ENCODE data around the gene ST3GAL4.

ST3GAL4 gene

DNA sequence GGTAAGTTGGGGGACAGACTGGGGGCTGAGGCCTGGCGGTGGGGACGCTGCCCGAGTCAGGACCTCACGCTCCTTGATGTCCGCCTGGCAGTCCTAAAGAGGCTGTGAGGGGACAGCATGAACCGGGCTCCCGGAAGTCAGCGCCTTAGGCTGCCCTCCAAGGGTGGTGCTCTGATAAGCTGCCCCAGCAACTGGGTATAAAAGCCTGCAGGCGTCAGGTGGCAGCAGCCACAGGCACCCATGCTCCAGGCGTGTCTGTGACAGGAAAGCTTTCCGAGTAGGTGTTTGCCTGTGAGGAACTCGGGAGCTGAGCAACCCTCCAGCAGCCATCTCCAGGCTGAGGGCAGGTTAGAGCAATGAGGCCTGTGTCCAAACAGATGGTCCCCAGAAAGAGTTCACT lies 53.0 kb downstream of the ST3GAL4 start:
- DNase-seq (ENCODE audit: low read depth) = no peak

DNA sequence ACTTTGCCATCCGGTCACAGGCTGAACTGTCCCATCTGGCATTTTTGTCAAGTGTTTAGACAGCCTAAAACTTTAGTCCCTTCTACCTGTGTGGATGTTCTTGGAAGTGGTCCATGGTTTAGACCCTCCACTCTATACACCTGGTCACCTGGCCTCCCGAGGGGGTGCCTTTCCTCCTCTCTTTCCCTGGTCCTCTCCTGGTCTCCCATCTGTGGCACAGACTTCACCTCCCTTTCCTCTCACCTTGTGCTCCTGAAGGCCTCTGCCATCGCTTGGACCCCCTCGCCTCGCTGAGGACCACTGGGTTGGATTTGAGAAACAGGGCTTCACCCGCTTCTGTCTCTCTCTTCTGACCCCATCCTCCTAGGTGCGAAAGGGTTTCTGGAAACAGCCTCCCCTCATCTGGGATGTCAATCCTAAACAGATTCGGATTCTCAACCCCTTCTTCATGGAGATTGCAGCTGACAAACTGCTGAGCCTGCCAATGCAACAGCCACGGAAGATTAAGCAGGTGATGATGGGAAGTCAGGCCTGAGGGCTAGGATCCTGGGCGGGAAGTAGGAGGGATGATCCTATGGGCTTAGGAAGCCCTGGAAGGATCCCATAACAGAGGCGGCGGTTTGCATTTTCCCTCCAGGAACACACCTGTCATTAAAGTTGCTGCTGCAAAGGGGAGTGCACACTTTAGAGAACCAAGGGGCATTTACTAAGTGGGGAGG lies 53.6 kb downstream of the ST3GAL4 start:
- no peak for DNase-seq (ENCODE audit: low read depth)

DNA sequence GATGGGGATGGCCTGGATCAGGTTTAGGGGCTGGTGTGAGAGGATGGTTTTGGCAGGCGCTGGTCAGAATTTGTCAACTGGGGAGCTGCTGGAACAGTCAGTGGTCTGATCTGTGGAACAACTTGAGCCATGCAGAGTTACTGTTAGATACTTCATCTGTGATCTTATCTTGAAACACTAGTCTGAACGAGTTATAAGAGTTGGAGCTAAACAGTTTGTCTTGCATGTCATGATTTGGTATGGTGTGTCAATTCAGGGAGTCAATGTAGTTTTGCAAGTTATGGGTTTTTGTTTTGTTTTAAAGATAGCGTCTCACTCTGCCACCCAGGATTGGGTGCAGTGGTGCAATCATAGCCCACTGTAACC lies 54.1 kb downstream of the ST3GAL4 start:
- DNase-seq (ENCODE audit: low read depth) = no peak

DNA sequence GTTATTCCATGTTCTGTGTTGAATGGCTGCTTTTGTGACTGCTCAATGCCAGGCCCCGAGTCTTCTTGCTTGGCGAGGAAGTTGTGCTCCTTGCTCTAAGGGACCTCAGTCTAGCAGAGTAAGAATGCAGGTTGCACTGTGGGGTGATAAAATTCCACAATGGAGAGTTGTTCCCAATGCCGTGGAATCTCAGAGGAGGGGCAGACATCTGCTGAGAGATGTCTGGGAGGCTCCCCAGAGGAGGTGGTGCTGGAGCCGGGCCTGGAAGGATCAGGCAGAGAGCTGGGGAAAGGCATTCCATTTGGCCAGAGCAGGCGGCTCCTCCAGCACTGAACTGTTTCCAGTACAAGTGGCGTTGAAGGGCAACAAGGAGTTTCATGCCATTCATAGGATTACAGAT lies 55.2 kb downstream of the ST3GAL4 start:
- peak; percentile 48 for DNase-seq (ENCODE audit: low read depth)

DNA sequence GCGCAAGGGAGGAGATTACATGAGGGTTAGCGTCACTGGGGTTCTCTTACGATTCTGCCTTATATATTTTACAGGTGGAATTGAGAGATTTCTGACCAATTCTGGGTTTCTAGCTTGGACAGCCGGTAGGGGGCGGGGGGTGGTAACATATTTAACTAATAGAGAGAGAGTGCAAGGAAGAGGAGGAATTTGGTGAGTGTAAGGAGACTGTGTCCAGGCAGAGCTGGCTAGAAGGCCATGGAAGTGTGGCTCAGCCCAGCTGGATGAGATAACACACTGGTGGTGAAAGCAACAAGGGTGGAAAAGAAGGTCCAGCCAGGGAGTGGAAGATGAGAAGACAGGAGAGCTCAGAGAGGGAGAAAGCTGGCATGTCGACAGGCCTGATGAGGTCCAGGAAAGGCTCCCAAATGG lies 56.5 kb downstream of the ST3GAL4 start:
- no peak for DNase-seq (ENCODE audit: low read depth)

DNA sequence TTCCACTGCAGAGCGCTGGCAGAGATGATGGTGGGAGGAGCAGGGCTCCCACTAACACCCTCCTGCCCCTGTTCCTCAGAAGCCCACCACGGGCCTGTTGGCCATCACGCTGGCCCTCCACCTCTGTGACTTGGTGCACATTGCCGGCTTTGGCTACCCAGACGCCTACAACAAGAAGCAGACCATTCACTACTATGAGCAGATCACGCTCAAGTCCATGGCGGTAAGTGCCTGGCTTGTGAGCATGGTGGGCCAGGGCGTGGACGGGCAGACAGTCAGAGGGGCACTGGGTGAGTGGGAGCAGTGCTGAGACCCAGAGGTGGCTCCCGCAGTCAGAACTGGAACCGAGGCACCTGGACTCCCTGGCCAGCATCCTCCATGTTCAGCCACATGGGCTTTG lies 57.9 kb downstream of the ST3GAL4 start:
- DNase-seq (ENCODE audit: low read depth) = no peak

DNA sequence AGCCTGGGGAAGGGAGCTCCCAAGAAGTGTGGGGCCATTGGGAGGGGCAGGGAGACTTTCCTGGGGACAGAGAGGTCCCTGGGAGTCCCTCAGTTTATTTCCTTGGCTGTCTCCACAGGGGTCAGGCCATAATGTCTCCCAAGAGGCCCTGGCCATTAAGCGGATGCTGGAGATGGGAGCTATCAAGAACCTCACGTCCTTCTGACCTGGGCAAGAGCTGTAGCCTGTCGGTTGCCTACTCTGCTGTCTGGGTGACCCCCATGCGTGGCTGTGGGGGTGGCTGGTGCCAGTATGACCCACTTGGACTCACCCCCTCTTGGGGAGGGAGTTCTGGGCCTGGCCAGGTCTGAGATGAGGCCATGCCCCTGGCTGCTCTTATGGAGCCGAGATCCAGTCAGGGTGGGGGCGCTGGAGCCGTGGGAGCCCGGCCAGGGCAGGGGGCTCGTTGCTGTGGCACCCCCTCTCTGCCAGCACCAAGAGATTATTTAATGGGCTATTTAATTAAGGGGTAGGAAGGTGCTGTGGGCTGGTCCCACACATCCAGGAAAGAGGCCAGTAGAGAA lies 58.4 kb downstream of the ST3GAL4 start:
- no peak for DNase-seq (ENCODE audit: low read depth)

DNA sequence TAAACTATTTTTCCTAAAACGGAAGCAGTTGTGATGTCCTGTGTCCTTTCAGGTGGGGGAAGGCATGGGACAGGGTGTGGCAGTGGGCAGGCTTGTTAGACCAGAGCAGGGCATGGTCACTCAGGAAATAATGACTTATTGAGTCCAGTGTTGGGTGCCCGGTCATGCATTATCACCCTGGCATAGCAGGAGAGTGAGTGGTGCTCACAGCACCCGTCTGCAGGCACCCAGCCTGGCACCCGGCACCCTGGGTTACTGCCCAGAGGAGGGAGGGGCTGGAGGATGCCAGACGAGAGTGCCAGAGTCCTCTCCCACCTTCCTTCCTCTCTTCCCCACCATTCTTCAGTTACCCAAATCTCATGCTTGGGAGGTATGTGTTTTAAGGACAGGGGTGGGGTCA lies 59.1 kb downstream of the ST3GAL4 start:
- no peak for DNase-seq (ENCODE audit: low read depth)

DNA sequence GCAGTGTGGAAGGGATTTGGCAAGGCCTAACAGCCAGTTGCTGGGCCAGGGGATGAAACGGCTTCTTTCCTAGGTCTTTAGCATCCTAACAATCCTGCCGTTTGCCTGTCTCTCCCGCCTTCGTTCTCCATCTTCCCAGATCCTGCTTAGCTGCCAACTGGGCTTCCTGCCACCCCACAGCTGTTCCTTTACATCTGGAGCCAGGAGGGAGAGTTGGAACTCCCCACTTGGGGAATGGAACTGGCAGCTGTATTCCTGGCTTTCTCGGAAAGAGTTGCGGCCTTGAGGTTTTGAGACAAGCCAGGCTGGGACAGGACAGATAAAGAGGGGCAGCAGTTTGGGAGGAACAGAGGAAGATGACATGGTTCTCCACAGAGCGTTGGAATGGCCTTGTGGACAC lies 59.6 kb downstream of the ST3GAL4 start:
- DNase-seq (ENCODE audit: low read depth) = peak; percentile 86

DNA sequence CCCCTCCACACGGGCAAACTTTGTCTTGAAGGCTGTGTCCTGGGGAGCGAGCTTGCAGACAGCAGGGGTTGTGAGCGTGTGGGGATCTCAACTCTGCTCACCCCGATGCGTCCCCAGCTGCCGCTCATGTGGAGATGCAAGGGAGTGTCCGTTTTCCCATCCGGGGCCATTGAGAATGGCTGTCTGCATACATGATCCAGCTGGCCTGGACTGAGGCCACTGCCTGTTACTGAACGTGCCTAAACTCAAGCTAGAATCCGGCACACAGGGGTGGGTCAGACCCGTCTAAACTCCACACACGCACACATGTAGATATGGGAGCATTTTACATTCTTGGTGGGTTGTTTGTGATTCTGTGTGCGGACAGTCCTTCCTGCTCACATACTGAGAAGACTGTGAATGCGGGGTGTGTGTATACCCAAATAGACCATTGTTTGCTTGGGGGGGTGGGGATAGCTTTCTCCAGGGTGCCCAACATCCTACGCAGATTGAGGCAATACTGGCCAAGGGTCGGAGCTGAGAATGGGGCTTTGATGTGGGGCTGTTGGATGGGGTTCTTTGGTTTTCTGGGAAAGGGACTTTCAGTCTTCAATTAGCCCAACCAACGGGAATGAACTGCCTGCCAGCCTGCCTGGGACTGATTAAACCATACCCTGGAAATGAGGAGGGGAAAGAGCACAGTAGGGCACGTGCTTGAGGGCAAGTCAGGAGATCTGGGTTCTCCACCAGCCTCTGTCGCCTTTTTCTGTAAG lies 60.4 kb downstream of the ST3GAL4 start:
- peak; percentile 24 for DNase-seq (ENCODE audit: low read depth)

DNA sequence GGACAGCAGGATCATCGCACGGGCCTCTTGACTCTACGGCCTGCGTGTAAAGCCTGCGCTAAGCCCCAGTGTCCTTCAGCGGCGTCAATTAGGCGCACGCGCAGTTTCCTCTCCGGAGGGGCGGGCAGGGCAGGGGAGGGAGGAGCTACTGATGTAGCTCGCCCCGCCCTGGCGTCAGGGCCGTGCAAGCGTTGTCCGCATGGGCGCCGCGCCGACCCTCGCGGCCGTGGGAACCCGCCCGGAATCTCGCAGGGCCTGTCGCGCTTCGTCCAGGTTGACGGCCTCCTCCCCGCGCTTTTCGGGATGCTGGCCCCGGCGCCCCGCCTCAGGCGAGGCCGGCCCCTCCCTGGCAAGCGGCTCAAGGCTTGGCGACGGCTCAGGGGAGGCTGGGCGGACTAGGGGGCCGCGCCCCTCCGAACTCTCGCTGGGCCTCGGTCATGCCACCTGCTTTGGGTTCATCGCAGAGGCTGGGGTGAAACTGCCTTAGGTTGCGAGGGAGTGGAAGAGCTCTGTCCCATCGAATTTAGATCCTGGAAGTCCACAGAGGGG lies 61.1 kb downstream of the ST3GAL4 start:
- DNase-seq (ENCODE audit: low read depth) = peak; percentile 79

DNA sequence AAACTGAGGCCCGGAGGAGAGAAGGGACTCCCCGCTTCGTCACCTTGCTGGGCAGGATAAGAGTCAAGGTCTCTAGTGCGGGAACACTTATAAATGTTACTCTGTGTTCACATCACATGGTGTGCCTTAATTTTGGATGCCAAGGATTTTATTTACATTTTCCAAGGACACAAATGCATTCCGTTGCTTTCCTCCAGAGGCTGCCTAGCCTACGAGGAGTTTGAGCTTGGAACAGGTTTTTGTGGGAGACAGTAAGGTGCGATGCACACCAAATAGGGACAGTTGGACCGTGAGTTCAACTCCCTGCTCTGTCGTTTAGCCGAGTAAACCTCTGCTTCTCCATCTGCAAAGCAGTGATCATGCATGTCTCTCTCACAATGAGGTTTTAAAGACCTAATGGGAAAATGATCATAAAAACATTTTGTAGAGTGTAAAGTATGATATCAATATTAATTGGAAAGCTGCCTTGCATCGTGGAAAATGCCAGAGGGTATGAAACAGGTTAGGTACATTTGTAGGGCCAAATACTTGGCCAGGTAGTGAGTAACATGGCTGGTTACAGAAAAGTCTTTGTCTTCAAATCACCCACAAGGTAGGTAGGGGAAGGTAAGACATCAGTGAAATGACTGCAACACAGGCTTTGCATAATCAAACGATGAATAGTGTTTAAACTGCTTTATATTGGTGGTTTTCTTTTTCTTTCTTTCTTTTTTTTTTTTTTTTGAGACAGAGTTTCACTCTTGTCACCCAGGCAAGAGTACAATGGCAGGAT lies 61.8 kb downstream of the ST3GAL4 start:
- no peak for DNase-seq (ENCODE audit: low read depth)

DNA sequence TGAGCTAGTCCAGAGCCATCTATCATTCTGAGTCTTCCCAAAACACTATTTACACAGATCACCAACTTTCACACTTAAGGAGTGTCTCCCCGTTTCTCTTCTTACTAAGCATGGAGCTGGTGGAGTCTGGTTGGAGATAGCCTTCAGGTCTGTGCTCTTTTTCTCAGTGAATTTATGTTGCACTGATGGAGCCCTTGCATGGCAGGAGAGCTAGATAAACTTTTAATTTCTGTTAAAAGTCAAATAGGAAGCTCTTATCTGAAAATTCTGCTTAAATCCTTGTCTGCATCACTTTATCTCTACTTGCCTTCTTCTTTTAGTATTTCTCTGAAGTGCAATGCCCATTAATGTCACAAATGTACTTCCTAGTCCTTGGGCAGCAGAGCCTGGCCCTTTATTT lies 63.4 kb downstream of the ST3GAL4 start:
- DNase-seq (ENCODE audit: low read depth) = no peak

DNA sequence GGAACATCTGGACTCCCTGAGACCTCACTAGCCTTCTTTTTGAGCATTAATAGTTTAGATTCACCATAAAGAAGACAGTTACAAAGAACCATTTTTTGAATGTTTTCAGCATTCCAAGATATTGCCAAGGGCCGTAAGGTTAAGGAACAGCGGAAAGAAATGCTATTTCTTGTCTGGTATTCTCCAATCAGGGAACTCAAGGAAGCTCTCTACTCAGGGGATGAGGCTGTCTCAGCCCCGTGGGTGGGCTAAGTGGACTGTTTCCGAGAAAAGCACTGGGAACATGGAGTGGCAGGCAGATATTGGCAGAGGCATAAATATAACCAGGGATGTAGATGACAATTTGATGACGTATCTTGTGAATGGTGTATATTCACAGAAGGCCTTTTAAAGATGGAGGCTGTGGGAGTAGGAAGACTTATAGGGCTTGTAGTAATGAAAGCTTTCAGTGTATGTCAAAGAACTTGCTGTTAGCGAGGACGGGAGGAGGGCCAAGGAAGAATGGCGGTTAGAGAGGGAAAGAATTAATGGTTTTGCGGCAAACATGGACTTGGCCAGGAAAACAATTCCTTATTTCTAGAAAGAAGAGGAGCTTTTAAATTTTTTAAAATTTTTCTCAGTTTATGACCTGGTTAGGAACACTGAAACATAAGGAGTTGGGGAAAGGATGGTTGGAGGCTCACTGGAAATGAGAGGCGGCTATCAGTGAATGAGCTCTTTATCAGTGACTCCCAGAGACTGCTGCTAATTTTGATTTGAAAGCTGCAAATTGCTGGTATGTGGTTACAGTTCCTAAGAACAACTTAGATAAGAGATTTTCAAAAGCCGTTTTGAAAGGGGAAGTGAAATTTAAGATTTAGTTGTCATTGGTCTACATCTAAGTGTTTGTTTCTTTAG lies 64.6 kb downstream of the ST3GAL4 start:
- DNase-seq (ENCODE audit: low read depth) = no peak

DNA sequence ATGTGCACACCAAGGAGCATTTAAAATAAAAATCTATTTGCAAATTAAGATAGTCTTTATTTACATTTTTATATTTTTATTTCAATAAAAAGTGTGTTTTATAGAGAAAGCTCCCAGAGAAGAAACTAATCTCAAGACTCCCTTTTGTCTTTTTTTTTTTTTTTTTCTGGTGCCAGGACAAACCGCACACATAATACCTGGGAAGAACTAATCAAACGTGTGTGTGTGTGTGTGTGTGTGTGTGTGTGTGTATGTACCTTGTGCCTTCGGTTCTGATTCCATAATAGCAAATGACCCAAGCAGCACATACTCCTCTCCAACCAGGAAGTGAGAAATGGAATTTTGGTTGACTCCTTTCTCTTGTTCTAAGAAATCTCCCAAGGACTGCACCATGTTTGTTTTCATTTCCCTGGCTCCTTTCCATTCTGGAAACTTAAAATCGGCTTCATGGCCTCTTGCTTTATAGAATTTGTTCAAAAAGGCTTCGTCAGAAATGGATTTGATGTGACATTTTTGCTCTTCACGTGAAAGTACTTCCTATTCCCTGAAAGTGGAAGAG lies 65.3 kb downstream of the ST3GAL4 start:
- DNase-seq (ENCODE audit: low read depth) = no peak

DNA sequence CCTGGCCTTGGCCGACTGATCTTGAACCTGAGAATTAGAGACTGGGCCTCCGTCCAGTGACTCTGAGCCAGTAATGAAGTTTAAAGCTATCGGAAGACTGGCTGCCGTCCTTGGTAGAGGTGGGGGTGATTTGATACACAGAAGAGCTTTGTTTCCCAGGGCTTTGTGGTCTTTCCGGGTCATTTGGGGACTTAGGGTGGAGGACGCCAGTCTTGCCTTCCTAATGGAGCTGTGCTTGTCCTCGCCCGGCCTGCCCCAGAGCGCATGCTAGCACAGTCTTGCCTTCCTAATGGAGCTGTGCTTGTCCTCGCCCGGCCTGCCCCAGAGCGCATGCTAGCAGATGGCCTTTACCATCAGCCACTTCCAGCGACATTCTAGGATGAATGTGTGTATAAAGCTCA lies 65.8 kb downstream of the ST3GAL4 start:
- DNase-seq (ENCODE audit: low read depth) = no peak

DNA sequence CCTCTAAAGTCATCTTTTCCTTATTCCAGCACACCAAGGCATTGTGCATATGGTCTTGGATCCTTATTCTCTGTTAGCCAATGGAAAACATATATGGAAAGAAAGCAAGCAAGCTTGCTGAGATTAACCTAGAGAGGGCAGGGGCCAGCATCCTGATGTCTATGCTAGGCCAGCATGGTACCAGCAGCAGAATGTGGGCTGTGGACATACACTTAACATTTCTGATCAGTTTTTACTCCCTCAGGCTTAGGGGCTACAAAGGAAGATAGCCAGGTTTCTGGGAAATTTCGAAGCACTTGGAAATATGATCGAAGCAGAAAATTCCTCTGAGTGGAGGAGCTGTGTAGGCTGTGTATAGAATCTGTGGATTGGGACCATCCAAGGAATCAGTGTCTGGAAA lies 67.0 kb downstream of the ST3GAL4 start:
- no peak for DNase-seq (ENCODE audit: low read depth)

DNA sequence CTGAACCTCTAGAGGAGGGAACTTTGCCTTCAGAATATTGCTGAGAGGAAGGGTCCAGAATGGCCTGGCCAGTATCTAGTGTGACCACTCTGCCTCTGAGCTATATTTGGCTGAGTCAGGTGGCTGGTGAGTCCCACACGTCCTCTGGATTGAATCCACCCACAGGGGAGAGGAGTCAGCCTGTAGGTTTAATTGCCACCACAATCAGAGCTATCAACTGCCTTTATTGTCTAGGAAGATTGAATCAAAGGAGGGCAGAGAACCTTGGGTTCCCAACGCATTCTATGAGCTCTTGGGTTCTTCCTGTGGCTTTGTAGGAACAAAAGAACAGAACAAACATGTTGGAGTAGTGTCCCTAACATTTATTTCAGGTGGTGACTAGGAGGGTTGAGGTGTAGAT lies 67.7 kb downstream of the ST3GAL4 start:
- DNase-seq (ENCODE audit: low read depth) = no peak

DNA sequence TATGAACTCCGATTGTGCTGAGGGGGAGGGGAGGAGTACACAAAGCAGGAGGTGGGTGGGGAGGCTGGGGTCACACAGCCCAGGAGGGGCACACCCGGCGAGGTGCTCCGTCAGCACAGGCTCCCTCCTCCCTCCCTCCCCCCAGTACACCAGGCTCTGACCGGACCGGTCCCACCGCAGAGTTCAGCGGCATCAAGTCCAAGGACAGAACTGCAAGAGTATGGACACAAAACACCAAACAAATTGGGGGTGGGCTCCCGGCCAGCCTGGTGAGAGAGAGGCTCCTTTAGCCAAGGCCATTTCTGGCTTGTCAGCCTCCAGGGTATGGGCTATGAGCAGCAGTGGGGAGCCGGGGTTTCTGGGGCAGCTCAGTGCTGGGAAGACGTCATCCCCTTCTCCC lies 68.3 kb downstream of the ST3GAL4 start:
- DNase-seq (ENCODE audit: low read depth) = no peak

DNA sequence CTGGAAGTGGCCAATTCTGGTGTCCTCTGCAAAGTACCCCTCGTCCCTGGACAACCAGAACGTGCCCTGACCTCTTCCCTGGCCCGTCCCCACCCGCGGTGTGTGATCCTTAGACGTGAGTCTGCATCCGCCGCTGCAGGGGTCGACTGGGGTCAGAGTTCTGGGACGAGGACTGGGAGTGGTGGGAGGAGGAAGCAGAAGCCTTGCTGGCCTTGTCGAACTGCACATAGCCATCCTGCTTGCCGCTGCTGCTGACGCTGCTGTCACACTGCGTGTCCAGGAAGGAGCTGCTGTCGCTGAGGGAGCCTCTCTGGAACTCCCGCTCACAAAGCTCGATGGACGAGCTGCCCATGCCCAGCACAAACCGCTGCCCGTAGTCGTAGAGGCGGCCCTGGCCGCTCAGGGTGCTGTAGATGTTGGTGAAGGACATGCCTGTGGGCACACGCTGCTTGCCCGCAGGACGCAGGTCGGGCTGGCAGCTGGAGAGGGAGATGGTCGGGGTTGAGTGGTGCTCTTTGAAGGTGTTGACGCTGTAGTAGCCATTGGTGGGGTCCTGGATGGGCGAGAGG lies 69.1 kb downstream of the ST3GAL4 start:
- DNase-seq (ENCODE audit: low read depth) = no peak

DNA sequence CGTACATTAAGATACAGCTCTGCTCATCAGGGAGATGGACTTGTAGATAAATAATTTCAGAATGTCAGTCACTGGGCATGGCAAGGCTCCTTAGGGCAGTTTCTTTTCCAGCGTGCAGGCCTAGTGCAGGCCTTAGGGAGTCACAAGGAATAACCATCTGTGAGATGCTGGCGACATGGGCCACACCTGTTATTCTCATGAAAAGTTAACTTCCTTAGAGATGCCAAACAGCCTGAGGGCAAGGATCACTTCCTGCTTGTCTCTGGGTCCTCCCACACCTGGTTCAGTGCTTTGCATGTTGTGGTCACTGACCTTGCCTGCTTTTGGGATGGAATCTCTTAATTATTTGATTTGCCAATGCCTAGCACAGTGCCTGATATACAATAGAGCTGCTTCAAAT lies 70.6 kb downstream of the ST3GAL4 start:
- no peak for DNase-seq (ENCODE audit: low read depth)
